GM12875 (cell line): ENCODE measurements around the gene FBXO5.
A peak's percentile ranks its signal among the peaks of the same experiment; 100 is the strongest.
"Not testable (repeated sequence)": the region's sequence is repeated elsewhere in the genome, so short reads cannot be mapped to it uniquely, and the experiment has no call there.

Source experiments
- H3K4me3 ChIP-seq: one replicate; pipeline ENCODE4 v1.5.1; 2011; ENCODE audit warnings: low read depth, low read length, control low read depth
- TF ChIP-seq, protein P1 (sequence below): IDR thresholded peaks from 2 replicates; pipeline ENCODE4 v1.5.1; 2011; ENCODE audit warnings: low read depth, mild to moderate bottlenecking, control low read depth, inconsistent platforms, low read length, moderate library complexity, borderline replicate concordance; ENCODE audit not compliant: insufficient read depth

Gene FBXO5

DNA sequence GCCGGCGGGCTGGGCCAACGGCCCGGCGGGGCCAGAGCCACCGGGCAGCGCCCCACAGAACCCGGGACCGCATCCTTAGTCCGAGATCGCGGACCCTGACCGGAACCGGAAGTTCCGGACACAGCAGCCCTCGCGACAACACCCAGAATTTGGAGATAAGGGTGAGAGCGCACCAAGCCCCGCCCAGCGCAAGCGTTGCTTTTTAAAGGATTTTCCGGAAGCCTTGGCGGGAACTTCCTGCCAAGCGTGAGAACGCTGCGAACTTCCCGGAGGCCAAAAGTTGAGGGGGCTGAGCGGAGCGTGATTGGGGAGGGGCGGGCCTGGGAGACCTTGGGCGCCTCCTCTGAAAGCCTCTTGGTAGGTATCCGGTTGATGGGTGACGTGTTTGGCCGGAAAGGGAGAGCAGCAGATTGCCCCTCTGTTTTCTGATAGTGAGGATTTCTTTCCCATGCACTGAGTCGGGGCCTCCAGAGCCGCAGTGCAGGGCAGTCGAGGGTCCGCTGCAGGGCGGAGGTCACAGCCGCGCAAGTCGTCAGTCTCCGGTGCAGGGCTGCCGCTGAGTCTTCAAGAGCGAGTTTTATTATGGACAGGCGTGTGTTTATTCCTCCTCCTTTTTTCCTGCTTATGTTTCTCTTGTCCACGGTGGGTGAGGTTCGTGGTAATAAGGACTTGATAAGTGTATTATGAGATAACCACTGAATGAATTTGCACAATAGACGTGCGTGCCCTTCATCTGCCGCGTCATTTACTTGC lies 19.9 kb upstream of the FBXO5 start, which contains the start of gene MTRF1L:
TSS of gene MTRF1L (minus strand) at position 97 of the 753 bp plus-strand sequence. CDS start at position 73, 24 bp downstream.
- TF ChIP-seq, protein P1, sequence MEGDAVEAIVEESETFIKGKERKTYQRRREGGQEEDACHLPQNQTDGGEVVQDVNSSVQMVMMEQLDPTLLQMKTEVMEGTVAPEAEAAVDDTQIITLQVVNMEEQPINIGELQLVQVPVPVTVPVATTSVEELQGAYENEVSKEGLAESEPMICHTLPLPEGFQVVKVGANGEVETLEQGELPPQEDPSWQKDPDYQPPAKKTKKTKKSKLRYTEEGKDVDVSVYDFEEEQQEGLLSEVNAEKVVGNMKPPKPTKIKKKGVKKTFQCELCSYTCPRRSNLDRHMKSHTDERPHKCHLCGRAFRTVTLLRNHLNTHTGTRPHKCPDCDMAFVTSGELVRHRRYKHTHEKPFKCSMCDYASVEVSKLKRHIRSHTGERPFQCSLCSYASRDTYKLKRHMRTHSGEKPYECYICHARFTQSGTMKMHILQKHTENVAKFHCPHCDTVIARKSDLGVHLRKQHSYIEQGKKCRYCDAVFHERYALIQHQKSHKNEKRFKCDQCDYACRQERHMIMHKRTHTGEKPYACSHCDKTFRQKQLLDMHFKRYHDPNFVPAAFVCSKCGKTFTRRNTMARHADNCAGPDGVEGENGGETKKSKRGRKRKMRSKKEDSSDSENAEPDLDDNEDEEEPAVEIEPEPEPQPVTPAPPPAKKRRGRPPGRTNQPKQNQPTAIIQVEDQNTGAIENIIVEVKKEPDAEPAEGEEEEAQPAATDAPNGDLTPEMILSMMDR: no peak
- H3K4me3 ChIP-seq: peak within 1 kb of the TSS; percentile 46

DNA sequence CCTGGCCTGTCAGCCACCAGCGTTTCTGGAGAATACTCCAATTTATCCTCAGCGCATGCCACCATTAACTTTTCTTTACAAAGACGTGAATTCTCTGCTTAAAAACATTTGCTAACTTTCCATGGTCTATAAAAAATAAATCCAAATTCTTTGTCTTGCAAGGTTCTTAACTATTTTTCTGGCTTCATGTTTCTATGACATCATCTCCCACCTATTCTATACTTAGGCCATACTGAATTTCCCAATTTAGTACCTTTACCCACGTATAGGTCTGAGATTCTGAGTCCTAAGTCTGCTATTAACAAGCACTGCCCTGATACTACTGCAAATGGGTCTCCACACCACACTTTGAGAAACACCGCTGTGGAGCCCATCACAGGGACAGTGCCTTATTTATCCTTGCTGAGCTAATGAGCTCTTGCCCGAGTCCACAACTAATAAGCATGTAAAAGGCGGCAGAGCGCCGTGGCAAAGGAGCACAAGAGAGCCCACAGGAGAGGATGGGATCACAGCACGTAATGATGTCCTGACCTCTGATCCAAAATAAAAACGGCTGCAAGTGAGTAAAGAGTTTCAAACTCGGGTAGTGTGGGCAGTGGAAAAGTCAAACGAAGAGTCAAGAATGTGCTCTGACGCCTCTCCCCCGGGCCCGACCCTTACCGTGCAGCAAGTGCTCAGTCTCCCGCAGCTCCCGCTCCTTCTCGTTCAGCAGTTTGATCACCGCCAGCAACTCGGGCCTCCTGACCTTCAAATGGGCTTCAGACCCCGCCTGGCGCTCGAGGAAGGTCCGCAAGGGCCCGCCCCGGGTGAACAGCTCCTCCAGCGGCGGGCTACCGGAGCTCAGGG lies 19.1 kb upstream of the FBXO5 start:
- TF ChIP-seq, protein P1: no peak
- peak overlapping the region; percentile 46 for H3K4me3 ChIP-seq

DNA sequence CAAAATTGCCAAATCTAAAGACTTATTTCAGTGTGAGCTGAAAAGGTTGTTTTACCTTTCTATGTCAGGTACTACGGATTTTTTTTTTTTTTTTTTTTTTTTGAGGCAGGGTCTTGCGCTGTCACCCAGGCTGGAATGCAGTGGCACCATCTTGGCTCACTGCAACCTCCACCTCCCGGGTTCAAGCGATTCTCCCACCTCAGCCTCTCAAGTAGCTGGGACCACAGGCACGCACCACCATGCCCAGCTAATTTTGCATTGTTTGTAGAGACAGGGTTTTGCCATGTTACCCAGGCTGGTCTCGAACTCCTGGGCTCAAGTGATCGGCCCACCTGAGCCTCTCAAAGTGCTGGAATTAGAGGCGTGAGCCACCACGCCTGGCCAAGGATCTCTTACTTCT lies 17.9 kb upstream of the FBXO5 start:
- H3K4me3 ChIP-seq: not testable (repeated sequence)

DNA sequence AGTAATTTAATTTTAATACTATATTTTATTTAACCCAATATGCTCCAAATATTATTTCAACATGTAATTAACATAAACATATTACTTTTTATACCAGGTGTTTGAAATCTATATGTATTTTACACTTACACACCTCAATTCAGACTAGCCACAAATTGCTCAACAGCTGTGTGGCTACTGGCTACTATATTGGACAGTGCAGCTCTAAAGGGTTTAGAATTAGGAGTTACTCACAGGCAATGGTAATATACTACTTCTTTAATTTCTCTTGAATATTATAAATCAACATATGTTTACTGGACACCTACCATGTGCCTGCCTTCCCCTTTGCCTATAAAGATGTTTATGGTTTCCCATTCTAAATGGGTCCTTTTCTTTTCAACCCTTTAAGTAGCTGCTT lies 17.4 kb upstream of the FBXO5 start:
- H3K4me3 ChIP-seq: no peak overlapping the region
- TF ChIP-seq, protein P1: no peak

DNA sequence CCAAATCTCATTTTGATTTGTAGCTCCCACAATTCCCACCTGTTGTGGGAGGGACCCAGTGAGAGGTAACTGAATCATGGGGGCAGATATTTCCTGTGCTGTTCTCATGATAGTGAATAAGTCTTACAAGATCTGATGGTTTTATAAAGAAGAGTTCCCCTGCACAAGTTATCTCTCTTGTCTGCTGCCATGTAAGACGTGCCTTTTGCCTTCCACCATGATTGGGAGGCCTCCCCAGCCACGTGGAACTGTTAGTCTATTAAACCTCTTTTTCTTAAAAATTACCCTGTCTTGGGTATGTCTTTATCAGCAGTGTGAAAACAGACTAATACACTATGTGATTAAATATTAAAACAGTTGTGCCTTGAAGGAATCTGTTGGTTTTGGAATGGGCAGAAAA lies 16.7 kb upstream of the FBXO5 start:
- H3K4me3 ChIP-seq: not testable (repeated sequence)

DNA sequence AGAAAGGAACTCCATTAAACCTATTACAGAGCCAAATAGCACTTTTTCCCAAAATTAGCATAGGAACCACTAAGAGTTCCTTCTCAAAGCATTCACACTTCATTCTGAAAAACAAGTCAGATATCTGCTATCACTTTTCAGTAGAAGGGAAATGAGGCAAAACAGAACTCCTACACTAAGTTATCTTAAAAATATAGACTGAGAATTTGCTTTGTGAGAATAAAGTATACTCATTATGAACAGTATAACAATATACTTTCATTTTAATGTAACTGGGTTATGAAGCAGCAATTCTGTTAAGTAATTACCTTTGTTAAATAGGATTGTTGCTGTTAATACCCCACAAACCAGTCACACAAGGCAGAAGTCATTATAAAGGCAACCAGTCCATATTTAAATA lies 11.0 kb upstream of the FBXO5 start:
- H3K4me3 ChIP-seq: no peak overlapping the region
- TF ChIP-seq, protein P1: no peak

DNA sequence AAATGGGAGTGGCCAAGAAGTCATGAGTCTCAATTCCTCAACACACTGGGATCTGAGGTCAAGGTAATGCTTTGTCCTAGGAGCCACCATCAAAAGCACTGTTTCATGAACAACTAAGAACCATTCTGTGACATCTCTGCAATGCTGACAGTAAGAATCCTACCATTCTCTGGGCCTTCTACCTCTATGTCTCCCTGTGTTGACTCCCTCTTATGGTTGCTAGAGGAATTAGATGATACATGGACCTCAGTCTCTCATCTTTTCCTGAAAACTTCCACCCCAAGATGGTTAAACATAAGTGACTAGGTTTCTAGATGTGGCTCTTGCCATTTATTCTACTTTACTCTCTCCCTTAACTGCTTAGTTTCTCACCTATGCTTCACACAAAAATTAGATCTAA lies 10.6 kb upstream of the FBXO5 start:
- TF ChIP-seq, protein P1: no peak
- H3K4me3 ChIP-seq: no peak overlapping the region

DNA sequence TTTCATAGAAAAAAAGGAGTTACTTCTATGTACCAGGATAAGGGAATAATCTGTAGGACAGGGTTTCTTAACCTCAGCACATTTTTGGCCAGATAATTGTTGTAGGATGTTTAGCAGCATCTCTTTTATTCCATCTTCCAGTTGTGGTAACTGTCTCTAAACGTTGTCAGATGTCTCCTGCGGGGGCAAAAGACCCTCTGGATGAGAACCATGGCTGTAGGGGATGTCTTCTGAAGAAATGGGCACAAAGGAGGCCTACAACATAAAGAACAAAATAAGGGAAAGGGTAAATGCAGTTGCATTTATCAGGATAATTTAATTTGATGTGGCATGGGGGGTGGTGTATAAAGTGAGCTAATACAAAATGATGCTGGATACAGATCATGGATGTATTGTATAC lies 4.1 kb upstream of the FBXO5 start:
- TF ChIP-seq, protein P1: no peak
- no peak overlapping the region for H3K4me3 ChIP-seq

DNA sequence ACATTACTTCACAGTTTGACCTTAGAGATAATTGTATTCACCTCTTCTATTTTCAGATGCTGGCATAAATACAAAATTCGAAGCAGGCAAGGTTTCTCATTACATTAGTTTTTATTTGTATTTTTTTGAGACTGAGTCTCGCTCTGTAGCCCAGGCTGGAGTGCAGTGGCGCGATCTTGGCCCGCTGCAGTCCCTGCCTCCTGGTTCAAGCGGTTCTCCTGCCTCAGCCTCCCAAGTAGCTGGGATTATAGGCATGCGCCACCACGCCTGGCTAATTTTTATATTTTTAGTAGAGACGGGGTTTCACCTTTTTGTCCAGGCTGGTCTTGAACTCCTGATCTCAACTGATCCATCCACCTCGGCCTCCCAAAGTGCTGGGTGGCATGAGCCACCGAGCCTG lies 2.5 kb upstream of the FBXO5 start:
- H3K4me3 ChIP-seq: not testable (repeated sequence)
